Esophagus squamous epithelium (tissue), 5 donors: ENCODE data around the gene NFKBIB. TPM values are rescaled to one million over a fixed set of nuclear protein-coding genes. Genes with fewer than 3 reads are reported as not detected.

ENCODE experiments used
- DNase-seq: peaks from one replicate; lab custom pipeline; 2025; lab: John Stamatoyannopoulos, UW
- H3K27ac ChIP-seq, 4 donors: fragments of 200-600 bp; sonication (generic); one replicate each; pipeline ENCODE4 v1.5.1; 2016 to 2019; ENCODE audit warnings: mild to moderate bottlenecking in 1 of 4
- H3K27me3 ChIP-seq, 4 donors: fragments of 200-600 bp; sonication (generic); 1 replicate in 3 of 4; 2 replicates in 1 of 4; pipeline versions ENCODE4 v1.5.1 to v1.6.0; 2017 to 2021; ENCODE audit warnings: antibody characterized with exemption in 1 of 4
- H3K36me3 ChIP-seq, 3 donors: fragments of 200-600 bp; sonication (generic); one replicate each; pipeline ENCODE4 v1.5.1; 2016 to 2019
- H3K4me1 ChIP-seq, 3 donors: fragments of 200-600 bp; sonication (generic); one replicate each; pipeline ENCODE4 v1.5.1; 2017 to 2019
- H3K4me3 ChIP-seq, 4 donors: fragments of 200-600 bp; sonication (generic); 1 replicate in 3 of 4; 2 replicates in 1 of 4; pipeline ENCODE4 v1.5.1; 2016 to 2019; ENCODE audit warnings: mild to moderate bottlenecking in 2 of 4, moderate library complexity in 1 of 4
- H3K9me3 ChIP-seq, 3 donors: fragments of 200-600 bp; sonication (generic); one replicate each; pipeline ENCODE4 v1.5.1; 2016 to 2019
- POLR2A ChIP-seq, 4 donors: fragments of 450-650 bp; IDR thresholded peaks; one replicate each; pipeline ENCODE4 v1.6.1; 2017; ENCODE audit warnings: antibody characterized with exemption in 4 of 4, mild to moderate bottlenecking in 4 of 4, moderate library complexity in 3 of 4
- WGBS, 2 donors: methylation state at CpG; one replicate each; pipeline ENCODE4 v1.1.5; 2018; 5-methylcytosine and 5-hydroxymethylcytosine counted together
- intact Hi-C: fragments of 100-400 bp; cut with DNase I; formaldehyde crosslinking; loops from one replicate; pipeline ENCODE4 v1.15.0; 2022
- total RNA-seq, 4 donors: library from RNA; depleted of rRNA; stranded (reverse); fragments of >200 nt; gene quantifications; one replicate each; pipeline ENCODE4 v1.1.0, GENCODE V29; 2016
- TF ChIP-seq, protein P1 (sequence below), 6 experiments: fragments of 450-650 bp in 4 of 6; fragments of 200-600 bp in 2 of 6; sonication (generic) in 2 of 6; IDR thresholded peaks; one replicate each; pipeline ENCODE4 v1.5.1; 2016 to 2019; ENCODE audit warnings: antibody characterized with exemption in 6 of 6, mild to moderate bottlenecking in 4 of 6, moderate library complexity in 4 of 6
- donor health status: DM: yes; HTN: yes; CAD: no.

NFKBIB gene
- total RNA-seq, 4 donors from 2014 or later = 22.0 to 34.0 (median 26.7) TPM

GRCh38 chr19:38919837-38920601 is 20.2 kb downstream of the NFKBIB start:
- WGBS, 2 donors = 61 to 63% methylated on average over 11 to 19 of the region's 21 CpGs
- no peak for DNase-seq
- Histone ChIP-seq H3K27me3 (no peaks in the 10 kb centered on the region), H3K4me1 (no peaks in the 10 kb centered on the region), H3K4me3 (no peak overlapping the region), H3K36me3 (peaks cover 0 to 55% (median 12%) of the 10 kb centered on the region in 3 donors), H3K27ac (no peak overlapping the region), H3K9me3 (no peaks in the 10 kb centered on the region)
- intact Hi-C loops = no loop called here
- TF ChIP-seq, protein P1, sequence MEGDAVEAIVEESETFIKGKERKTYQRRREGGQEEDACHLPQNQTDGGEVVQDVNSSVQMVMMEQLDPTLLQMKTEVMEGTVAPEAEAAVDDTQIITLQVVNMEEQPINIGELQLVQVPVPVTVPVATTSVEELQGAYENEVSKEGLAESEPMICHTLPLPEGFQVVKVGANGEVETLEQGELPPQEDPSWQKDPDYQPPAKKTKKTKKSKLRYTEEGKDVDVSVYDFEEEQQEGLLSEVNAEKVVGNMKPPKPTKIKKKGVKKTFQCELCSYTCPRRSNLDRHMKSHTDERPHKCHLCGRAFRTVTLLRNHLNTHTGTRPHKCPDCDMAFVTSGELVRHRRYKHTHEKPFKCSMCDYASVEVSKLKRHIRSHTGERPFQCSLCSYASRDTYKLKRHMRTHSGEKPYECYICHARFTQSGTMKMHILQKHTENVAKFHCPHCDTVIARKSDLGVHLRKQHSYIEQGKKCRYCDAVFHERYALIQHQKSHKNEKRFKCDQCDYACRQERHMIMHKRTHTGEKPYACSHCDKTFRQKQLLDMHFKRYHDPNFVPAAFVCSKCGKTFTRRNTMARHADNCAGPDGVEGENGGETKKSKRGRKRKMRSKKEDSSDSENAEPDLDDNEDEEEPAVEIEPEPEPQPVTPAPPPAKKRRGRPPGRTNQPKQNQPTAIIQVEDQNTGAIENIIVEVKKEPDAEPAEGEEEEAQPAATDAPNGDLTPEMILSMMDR (IDR thresholded peaks at IDR 0.05) = no peak
- TF ChIP-seq POLR2A (IDR thresholded peaks at IDR 0.05) = no peak

DNA sequence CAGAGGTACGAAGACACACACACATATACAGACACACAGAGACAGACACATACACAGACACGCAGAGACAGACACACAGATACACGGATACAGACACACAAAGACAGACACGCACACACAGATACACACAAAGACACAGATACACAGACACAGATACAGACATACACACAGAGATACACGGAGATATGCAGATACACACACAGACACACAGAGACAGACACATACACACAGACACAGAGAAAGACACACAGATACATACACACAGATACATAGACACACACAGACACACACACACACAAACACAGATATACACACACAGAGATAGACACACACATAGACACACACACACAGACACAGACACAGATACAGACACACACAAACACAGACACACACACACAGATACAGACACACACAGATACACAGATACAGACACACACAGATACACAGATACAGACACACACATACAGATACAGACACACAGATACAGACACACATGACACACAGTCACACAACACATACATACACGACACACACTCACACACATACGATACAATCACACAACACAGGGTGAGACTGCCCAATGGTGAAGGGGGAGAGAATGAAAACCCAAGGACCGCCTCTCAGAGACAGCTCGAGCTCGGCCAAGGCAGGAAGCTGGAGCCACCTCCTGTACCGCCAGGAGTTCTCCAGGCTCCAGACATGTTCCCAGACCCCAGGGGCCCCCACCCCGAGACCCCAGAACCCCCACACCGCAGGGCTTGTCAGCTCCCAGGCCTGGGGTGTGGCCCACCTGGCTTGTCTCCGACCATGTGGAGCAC is 21.0 kb downstream of the NFKBIB start:
- Histone ChIP-seq H3K4me1 (no peaks in the 10 kb centered on the region), H3K4me3 (no peak overlapping the region), H3K36me3 (peaks cover 0 to 55% (median 13%) of the 10 kb centered on the region in 3 donors), H3K27me3 (no peaks in the 10 kb centered on the region), H3K9me3 (no peaks in the 10 kb centered on the region), H3K27ac (no peak overlapping the region)
- 66 to 70% methylated on average over 7 to 10 of the region's 14 CpGs for WGBS, 2 donors
- DNase-seq = no peak
- intact Hi-C loops = no loop called here
- TF ChIP-seq, protein P1 (IDR thresholded peaks at IDR 0.05) = no peak
- TF ChIP-seq POLR2A (IDR thresholded peaks at IDR 0.05) = no peak

DNA sequence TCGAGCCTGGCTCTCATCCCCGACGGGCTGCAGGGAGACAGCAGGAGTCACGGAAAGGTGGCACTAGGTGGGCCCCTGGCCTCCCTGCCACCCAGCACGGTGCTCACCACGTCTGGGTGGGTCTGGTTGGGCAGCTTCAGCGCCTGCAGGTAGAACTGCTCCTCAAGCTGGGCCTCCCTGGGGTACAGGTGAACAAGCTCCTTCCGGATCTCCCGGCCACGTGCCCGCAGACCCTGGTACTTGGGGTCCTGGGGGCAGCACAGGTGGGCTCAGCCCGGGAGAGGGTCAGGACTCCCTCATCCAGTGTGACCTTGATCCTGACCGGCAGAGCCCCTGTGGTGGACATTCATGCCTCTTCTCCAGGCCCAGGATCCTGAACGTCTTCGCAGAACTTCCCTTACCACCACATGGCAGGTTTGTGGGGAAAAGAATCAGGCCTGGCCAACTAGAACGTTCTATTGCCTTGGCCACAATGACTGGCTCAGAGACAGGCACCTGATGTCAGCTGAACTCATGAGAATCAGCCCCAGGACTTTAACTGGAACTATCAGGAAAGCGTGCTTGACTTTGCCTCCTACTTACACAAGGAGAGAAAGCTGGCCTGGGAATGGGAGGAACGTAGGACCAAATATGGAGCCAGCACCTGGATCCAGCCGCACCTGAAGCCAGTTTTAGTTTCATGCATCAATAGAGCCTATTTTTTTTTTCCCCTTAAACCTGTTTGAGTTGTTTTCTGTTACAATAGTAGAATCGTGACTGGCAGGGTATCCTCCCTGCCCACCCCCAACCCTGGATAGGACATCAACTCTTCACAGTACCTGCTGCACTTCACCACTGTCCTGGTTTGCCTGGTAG is 21.9 kb downstream of the NFKBIB start:
- 87 to 91% methylated on average over 11 to 17 of the region's 20 CpGs for WGBS, 2 donors
- no peak for TF ChIP-seq POLR2A (IDR thresholded peaks at IDR 0.05)
- TF ChIP-seq, protein P1 (IDR thresholded peaks at IDR 0.05) = no peak
- intact Hi-C loops = no loop called here
- no peaks in the 10 kb centered on the region for H3K27me3 ChIP-seq
- H3K4me1 ChIP-seq = no peaks in the 10 kb centered on the region
- H3K4me3 ChIP-seq = no peak overlapping the region
- no peak for DNase-seq
- H3K36me3 ChIP-seq = peaks cover 0 to 60% (median 13%) of the 10 kb centered on the region in 3 donors
- no peaks in the 10 kb centered on the region for H3K9me3 ChIP-seq
- H3K27ac ChIP-seq = no peak overlapping the region

DNA sequence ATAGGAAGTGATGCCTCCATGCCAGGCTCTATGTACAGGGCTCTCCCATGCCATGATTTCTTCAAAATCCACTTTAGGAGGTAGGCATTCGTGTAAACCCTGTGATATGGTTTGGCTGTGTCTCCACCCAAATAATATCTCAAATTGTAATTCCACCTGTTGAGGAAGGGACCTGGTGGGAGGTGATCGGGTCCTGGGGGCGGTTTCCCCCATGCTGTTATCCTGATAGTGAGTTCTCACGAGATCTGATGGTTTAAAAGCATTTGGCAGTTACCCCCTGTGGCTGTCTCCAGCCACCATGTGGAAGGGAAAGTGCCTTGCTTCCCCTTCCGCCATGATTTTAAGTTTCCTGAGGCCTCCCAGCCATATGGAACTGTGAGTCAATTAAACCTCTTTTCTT is 22.7 kb downstream of the NFKBIB start:
- intact Hi-C loops = no loop called here

More for the DNA sequence above, 22.7 kb downstream of the NFKBIB start:
- Histone ChIP-seq H3K27me3 (no peaks in the 10 kb centered on the region), H3K9me3 (no peaks in the 10 kb centered on the region), H3K4me3 (no peak overlapping the region), H3K4me1 (no peaks in the 10 kb centered on the region), H3K27ac (no peak overlapping the region), H3K36me3 (peaks cover 0 to 60% (median 13%) of the 10 kb centered on the region in 3 donors)
- DNase-seq = no peak
- no peak for TF ChIP-seq POLR2A (IDR thresholded peaks at IDR 0.05)
- TF ChIP-seq, protein P1 (IDR thresholded peaks at IDR 0.05) = no peak
- 89 to 90% methylated on average over 5 of the region's 5 CpGs for WGBS, 2 donors
